Ovary (tissue), 9 donors: ENCODE measurements around the gene DOCK8. TPM values are rescaled to one million over a fixed set of nuclear protein-coding genes. Genes with fewer than 3 reads are reported as not detected.

ENCODE experiments used
- DNase-seq, 5 donors: peaks; one replicate each; pipeline ENCODE4 v3.0.0-alpha.2; 2019 to 2020
- H3K27ac ChIP-seq, 2 donors: fragments of 200-600 bp; one replicate each; pipeline versions ENCODE4 v1.5.1 to v1.8.0; 2019 to 2022
- H3K27me3 ChIP-seq: fragments of 200-600 bp; one replicate; pipeline ENCODE4 v1.8.0; 2022
- H3K36me3 ChIP-seq: fragments of 200-600 bp; sonication (generic); one replicate; pipeline ENCODE4 v1.5.1; 2019
- H3K4me1 ChIP-seq: one replicate; pipeline ENCODE4 v1.8.1; 2013; ENCODE audit warnings: mild to moderate bottlenecking, moderate library complexity; ENCODE audit not compliant: insufficient read depth
- H3K4me3 ChIP-seq: fragments of 200-600 bp; sonication (generic); one replicate; pipeline ENCODE4 v1.5.1; 2017
- H3K9me3 ChIP-seq, 2 donors: fragments of 200-600 bp in 1 of 2; sonication (generic) in 1 of 2; one replicate each; pipeline versions ENCODE4 v1.5.1 to v1.8.1; 2013 to 2019; ENCODE audit warnings: mild to moderate bottlenecking in 1 of 2, moderate library complexity in 1 of 2
- EP300 ChIP-seq: sonication (generic); formaldehyde crosslinking; IDR thresholded peaks from one replicate; pipeline ENCODE4 v1.6.1; 2017; ENCODE audit warnings: antibody characterized with exemption
- POLR2A ChIP-seq: fragments of 450-650 bp; IDR thresholded peaks from one replicate; pipeline ENCODE4 v1.6.1; 2017; ENCODE audit warnings: antibody characterized with exemption, mild to moderate bottlenecking, moderate library complexity
- WGBS, 3 donors: extraction: QIAGEN DNeasy Blood & Tissue Kit in 1 of 3; methylation state at CpG; one replicate each; pipeline versions ENCODE4 v1.1.5 to v1.1.7; 2013 to 2017; 5-methylcytosine and 5-hydroxymethylcytosine counted together
- intact Hi-C, 4 donors: fragments of 100-400 bp; cut with DNase I; formaldehyde crosslinking; loops; one replicate each; pipeline versions ENCODE4 v1.11.0 to v1.15.1; 2022 to 2023
- polyA plus RNA-seq, 2 donors: library from polyadenylated mRNA; stranded (reverse); fragments of 200-250 nt in 1 of 2; fragments of 350-450 nt in 1 of 2; fragmentation: Illumina TruSeq in 1 of 2; extraction: RNeasy Lipid Tissue Mini Kit (QIAGEN cat#74804) in 1 of 2; gene quantifications; one replicate each; pipeline ENCODE4 v1.2.3, GENCODE V29; 2013 to 2014
- total RNA-seq, 7 donors: library from RNA; depleted of rRNA in 2 of 7; stranded (reverse); fragments of >200 nt in 2 of 7; fragmentation: NEBNext Ultra II Directional in 3 of 7; extraction: Animal tissue kit (Norgen Biotek cat#: 25700) in 3 of 7; gene quantifications; one replicate each; pipeline versions ENCODE4 v1.1.0 to v1.2.4, GENCODE V29; 2016 to 2023
- TF ChIP-seq, protein P1 (sequence below), 3 donors: fragments of 450-650 bp in 2 of 3; fragments of 200-600 bp in 1 of 3; IDR thresholded peaks; one replicate each; pipeline versions ENCODE4 v1.5.1 to v1.8.0; 2016 to 2022; ENCODE audit warnings: antibody characterized with exemption in 3 of 3, mild to moderate bottlenecking in 1 of 3
- donor health status: DM: no; HTN: no; CAD: no; lungs with moderate emphysema.
- donor health status: DM: no; HTN: no; CAD: no.
- donor health status: Bipolar disorder and iron deficiency.
- donor health status: DM: yes; HTN: yes; CAD: no.
- donor health status: DM: no; HTN: no; CAD: no.
- donor health status: DM: yes; HTN: yes; CAD: no.

Gene DOCK8
- total and polyA plus RNA-seq, 9 donors = 1.4 to 12.2 (median 7.3) TPM

GRCh38 chr9:438066-438465, 223.4 kb downstream of the DOCK8 start:
- H3K27ac ChIP-seq = no peak overlapping the region
- 7 to 22% (median 15%) methylated on average over 2 of the region's 2 CpGs for WGBS, 3 donors
- peaks cover 6% of the 10 kb centered on the region for H3K4me1 ChIP-seq
- H3K4me3 ChIP-seq = no peak overlapping the region
- H3K36me3 ChIP-seq = no peaks in the 10 kb centered on the region
- H3K27me3 ChIP-seq = no peaks in the 10 kb centered on the region
- TF ChIP-seq EP300 = no peak
- TF ChIP-seq POLR2A = no peak
- TF ChIP-seq, protein P1, sequence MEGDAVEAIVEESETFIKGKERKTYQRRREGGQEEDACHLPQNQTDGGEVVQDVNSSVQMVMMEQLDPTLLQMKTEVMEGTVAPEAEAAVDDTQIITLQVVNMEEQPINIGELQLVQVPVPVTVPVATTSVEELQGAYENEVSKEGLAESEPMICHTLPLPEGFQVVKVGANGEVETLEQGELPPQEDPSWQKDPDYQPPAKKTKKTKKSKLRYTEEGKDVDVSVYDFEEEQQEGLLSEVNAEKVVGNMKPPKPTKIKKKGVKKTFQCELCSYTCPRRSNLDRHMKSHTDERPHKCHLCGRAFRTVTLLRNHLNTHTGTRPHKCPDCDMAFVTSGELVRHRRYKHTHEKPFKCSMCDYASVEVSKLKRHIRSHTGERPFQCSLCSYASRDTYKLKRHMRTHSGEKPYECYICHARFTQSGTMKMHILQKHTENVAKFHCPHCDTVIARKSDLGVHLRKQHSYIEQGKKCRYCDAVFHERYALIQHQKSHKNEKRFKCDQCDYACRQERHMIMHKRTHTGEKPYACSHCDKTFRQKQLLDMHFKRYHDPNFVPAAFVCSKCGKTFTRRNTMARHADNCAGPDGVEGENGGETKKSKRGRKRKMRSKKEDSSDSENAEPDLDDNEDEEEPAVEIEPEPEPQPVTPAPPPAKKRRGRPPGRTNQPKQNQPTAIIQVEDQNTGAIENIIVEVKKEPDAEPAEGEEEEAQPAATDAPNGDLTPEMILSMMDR (IDR thresholded peaks at IDR 0.05) = no peak
- H3K9me3 ChIP-seq = no peaks in the 10 kb centered on the region
- no peak for DNase-seq
- intact Hi-C loops = no loop called here

- intact Hi-C loops = no loop called here
- TF ChIP-seq EP300 = no peak
- TF ChIP-seq, protein P1 (IDR thresholded peaks at IDR 0.05) = no peak
- no peak for TF ChIP-seq POLR2A
- Histone ChIP-seq H3K27ac (no peak overlapping the region), H3K36me3 (no peaks in the 10 kb centered on the region), H3K4me1 (peaks cover 6% of the 10 kb centered on the region), H3K9me3 (no peaks in the 10 kb centered on the region), H3K4me3 (no peak overlapping the region), H3K27me3 (no peaks in the 10 kb centered on the region)
- WGBS, 3 donors = 55 to 65% (median 60%) methylated on average over 20 of the region's 20 CpGs
- DNase-seq = peak; percentile 10 to 68 (median 23)
These were observed 224.5 kb downstream of the DOCK8 start for GRCh38 chr9:438961-439768.

DNA sequence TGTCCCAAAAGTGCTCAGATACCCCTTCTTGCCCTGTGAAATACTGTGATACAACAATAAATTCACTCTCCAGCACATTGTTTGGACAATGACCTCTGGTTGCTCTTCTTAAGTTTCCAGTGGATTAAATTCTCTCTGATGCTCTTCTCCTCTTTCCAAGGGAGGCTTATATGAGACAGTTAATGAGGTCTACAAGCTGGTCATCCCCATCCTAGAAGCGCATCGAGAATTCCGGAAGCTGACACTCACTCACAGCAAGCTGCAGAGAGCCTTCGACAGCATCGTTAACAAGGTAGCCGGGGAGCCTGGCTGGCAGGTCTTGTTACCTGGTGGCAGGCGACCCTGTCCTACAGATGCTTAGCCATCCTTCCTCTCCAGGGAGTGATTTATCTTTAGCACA, 226.5 kb downstream of the DOCK8 start:
- H3K27ac ChIP-seq = no peak overlapping the region
- intact Hi-C loops = no loop called here
- no peaks in the 10 kb centered on the region for H3K9me3 ChIP-seq
- no peaks in the 10 kb centered on the region for H3K27me3 ChIP-seq
- H3K36me3 ChIP-seq = no peaks in the 10 kb centered on the region
- H3K4me1 ChIP-seq = peaks cover 6% of the 10 kb centered on the region
- no peak overlapping the region for H3K4me3 ChIP-seq
- TF ChIP-seq, protein P1 (IDR thresholded peaks at IDR 0.05) = no peak
- no peak for TF ChIP-seq EP300
- no peak for DNase-seq
- WGBS, 3 donors = 93 to 97% (median 93%) methylated on average over 7 of the region's 7 CpGs

- intact Hi-C loops = no loop called here
- no peak overlapping the region for H3K27ac ChIP-seq
- TF ChIP-seq, protein P1 (IDR thresholded peaks at IDR 0.05) = no peak
- TF ChIP-seq EP300 = no peak
- no peak for TF ChIP-seq POLR2A
- no peaks in the 10 kb centered on the region for H3K36me3 ChIP-seq
- no peak overlapping the region for H3K4me3 ChIP-seq
- no peaks in the 10 kb centered on the region for H3K4me1 ChIP-seq
- WGBS, 3 donors = 84 to 100% (median 92%) methylated on average over 1 of the region's 1 CpG
- no peaks in the 10 kb centered on the region for H3K27me3 ChIP-seq
- no peak for DNase-seq
- H3K9me3 ChIP-seq = no peaks in the 10 kb centered on the region
These were observed 229.9 kb downstream of the DOCK8 start for GRCh38 chr9:444528-444927.
